ENCODE measurements around the gene FN3K.

FN3K gene

GRCh38 chr17:82726427-82726826 is 9.0 kb upstream of the FN3K start:
- H3K36me3 Mint-ChIP-seq (ENCODE audit: low read depth): peaks cover 60% of the 10 kb centered on the region
- TF ChIP-seq CTCF (IDR thresholded peaks at IDR 0.05): no peak
- no peak overlapping the region for H3K27ac Mint-ChIP-seq
- no peak overlapping the region for H3K4me3 Mint-ChIP-seq
- no peak for DNase-seq
- H3K4me1 Mint-ChIP-seq: peaks cover 10% of the 10 kb centered on the region
- H3K9me3 Mint-ChIP-seq: no peaks in the 10 kb centered on the region
- H3K27me3 Mint-ChIP-seq (ENCODE audit: low read depth, poor library complexity): no peaks in the 10 kb centered on the region

GRCh38 chr17:82729479-82730260 is 5.7 kb upstream of the FN3K start:
- DNase-seq: no peak
- no peaks in the 10 kb centered on the region for H3K4me1 Mint-ChIP-seq
- H3K27me3 Mint-ChIP-seq (ENCODE audit: low read depth, poor library complexity): peaks cover 13% of the 10 kb centered on the region
- H3K36me3 Mint-ChIP-seq (ENCODE audit: low read depth): peaks cover 68% of the 10 kb centered on the region
- H3K9me3 Mint-ChIP-seq: peaks cover 9% of the 10 kb centered on the region
- no peak overlapping the region for H3K4me3 Mint-ChIP-seq
- H3K27ac Mint-ChIP-seq: no peak overlapping the region
- TF ChIP-seq CTCF (IDR thresholded peaks at IDR 0.05): no peak

- no peak overlapping the region for H3K4me3 Mint-ChIP-seq
- H3K36me3 Mint-ChIP-seq (ENCODE audit: low read depth): peaks cover 59% of the 10 kb centered on the region
- H3K4me1 Mint-ChIP-seq: peaks cover 6% of the 10 kb centered on the region
- peaks cover 17% of the 10 kb centered on the region for H3K27me3 Mint-ChIP-seq (ENCODE audit: low read depth, poor library complexity)
- no peak for TF ChIP-seq CTCF (IDR thresholded peaks at IDR 0.05)
- H3K27ac Mint-ChIP-seq: no peak overlapping the region
- peaks cover 9% of the 10 kb centered on the region for H3K9me3 Mint-ChIP-seq
- DNase-seq: no peak
Measured at GRCh38 chr17:82732118-82732743, 3.2 kb upstream of the FN3K start.

- Mint-ChIP-seq H3K27me3 (ENCODE audit: low read depth, poor library complexity) (peaks cover 21% of the 10 kb centered on the region), H3K4me1 (peaks cover 6% of the 10 kb centered on the region), H3K9me3 (peaks cover 38% of the 10 kb centered on the region), H3K36me3 (ENCODE audit: low read depth) (peaks cover 62% of the 10 kb centered on the region), H3K4me3 (peak overlapping the region; percentile 74), H3K27ac (no peak overlapping the region)
- DNase-seq: no peak
- no peak for TF ChIP-seq CTCF (IDR thresholded peaks at IDR 0.05)
Measured at GRCh38 chr17:82736511-82737185, 1.2 kb downstream of the FN3K start.

GRCh38 chr17:82737967-82738877 is 2.8 kb downstream of the FN3K start:
- no peak for DNase-seq
- Mint-ChIP-seq H3K4me3 (no peak overlapping the region), H3K27me3 (ENCODE audit: low read depth, poor library complexity) (peaks cover 17% of the 10 kb centered on the region)

More at GRCh38 chr17:82737967-82738877, 2.8 kb downstream of the FN3K start:
- Mint-ChIP-seq H3K9me3 (peaks cover 47% of the 10 kb centered on the region), H3K4me1 (peaks cover 6% of the 10 kb centered on the region), H3K36me3 (ENCODE audit: low read depth) (peaks cover 62% of the 10 kb centered on the region), H3K27ac (no peak overlapping the region)
- TF ChIP-seq CTCF (IDR thresholded peaks at IDR 0.05): no peak
